ENCODE results near the gene GPR32. TPM values are rescaled to one million over a fixed set of nuclear protein-coding genes. Genes with fewer than 3 reads are reported as not detected.
A peak's percentile ranks its signal among the peaks of the same experiment; 100 is the strongest.

Gene GPR32
- total RNA-seq, 1 donor from 2014 or later, result not detected

DNA sequence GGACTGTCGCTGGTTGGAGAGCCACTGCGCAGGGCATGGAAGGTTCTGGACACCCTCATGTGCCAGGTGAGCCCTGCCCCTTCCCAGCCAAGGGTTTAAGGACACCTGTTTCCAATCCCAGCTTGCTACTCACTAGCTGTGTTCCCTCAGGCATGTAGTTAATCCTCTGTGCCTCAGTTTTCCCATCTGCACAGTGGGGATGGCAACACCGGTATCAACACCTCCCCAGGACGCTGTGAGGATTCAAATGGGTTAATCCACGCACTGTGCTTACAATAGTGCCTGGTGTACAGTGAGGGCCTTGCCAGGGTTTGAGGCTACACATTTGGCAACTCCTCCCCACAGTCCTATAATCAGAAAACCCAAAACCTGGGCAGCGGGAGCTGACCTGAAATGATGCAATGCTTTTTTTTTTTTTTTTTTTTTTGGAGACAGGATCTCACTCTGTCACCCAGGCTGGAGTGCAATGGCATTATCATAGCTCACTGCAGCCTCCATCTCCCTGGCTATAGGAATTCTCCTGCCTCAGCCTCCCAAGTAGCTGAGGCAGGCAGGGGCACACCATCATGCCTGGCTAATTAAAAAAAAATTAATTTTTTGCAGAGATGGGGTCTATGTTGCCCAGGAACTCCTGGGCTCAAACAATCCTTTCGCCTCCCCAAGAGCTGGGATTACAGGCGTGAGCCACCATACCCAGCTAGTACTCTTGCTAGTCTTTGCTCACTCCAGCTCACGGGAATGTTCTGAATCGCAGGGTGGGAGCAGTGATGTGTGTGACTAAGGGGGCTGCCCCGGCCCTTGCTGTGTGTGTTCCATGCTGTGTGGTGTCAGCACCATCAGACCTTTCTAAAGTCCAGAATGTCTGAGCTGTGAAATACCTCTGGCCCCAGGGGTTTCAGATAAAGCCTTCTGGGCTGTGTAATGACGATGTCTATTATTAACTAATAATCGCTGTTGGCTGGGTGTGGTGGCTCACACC is 22.3 kb downstream of the GPR32 start:
- no peak overlapping the region for H3K27ac Mint-ChIP-seq
- no peak for TF ChIP-seq CTCF (IDR thresholded peaks at IDR 0.05; ENCODE audit: unreplicated experiment)
- DNase-seq (ENCODE audit: low spot score, unreplicated experiment), result no peak

DNA sequence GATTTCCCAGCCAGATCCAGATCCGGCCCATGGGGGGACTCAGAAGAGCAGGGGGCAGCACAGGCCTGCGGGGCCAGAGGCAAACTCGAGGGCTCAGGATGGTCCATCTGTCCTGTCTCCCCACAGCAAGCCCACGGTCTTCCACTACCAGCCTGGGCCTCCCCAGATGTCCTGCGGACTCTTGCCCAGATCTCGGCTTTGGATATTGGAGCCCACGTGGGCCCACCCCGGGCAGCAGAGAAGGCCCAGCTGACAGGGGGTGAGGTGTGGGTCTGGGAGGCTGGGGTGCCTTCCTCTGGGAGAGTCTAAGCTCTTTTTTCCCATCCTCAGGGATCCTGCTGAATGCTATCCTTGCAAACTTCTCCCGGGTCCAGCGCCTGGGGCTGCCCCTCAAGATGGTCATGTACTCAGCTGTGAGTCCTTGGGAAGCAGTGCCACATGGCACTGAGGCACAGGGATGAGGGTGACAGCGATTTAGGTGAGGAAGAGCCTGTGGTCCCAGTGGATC is 23.3 kb downstream of the GPR32 start:
- H3K27ac Mint-ChIP-seq, result no peak overlapping the region
- TF ChIP-seq CTCF (IDR thresholded peaks at IDR 0.05; ENCODE audit: unreplicated experiment), result no peak
- peaks cover 4% of the 10 kb centered on the region for H3K4me1 Mint-ChIP-seq (ENCODE audit: low read depth)
- H3K36me3 Mint-ChIP-seq (ENCODE audit: insufficient read depth), result no peaks in the 10 kb centered on the region
- H3K27me3 Mint-ChIP-seq, result peaks cover 4% of the 10 kb centered on the region
- peaks cover 4% of the 10 kb centered on the region for H3K9me3 Mint-ChIP-seq (ENCODE audit: low read depth)
- no peak for DNase-seq (ENCODE audit: low spot score, unreplicated experiment)
- H3K4me3 Mint-ChIP-seq (ENCODE audit: low read depth), result no peak overlapping the region

More for the DNA sequence above, 22.3 kb downstream of the GPR32 start:
- Mint-ChIP-seq H3K9me3 (ENCODE audit: low read depth) (peaks cover 4% of the 10 kb centered on the region), H3K27me3 (peaks cover 9% of the 10 kb centered on the region), H3K36me3 (ENCODE audit: insufficient read depth) (no peaks in the 10 kb centered on the region), H3K4me1 (ENCODE audit: low read depth) (peaks cover 4% of the 10 kb centered on the region), H3K4me3 (ENCODE audit: low read depth) (no peak overlapping the region)

- H3K27me3 Mint-ChIP-seq, result peaks cover 4% of the 10 kb centered on the region
- peaks cover 4% of the 10 kb centered on the region for H3K4me1 Mint-ChIP-seq (ENCODE audit: low read depth)
- H3K27ac Mint-ChIP-seq, result no peak overlapping the region
- H3K36me3 Mint-ChIP-seq (ENCODE audit: insufficient read depth), result no peaks in the 10 kb centered on the region
- no peak for DNase-seq (ENCODE audit: low spot score, unreplicated experiment)
- H3K9me3 Mint-ChIP-seq (ENCODE audit: low read depth), result peaks cover 4% of the 10 kb centered on the region
- H3K4me3 Mint-ChIP-seq (ENCODE audit: low read depth), result no peak overlapping the region
- TF ChIP-seq CTCF (IDR thresholded peaks at IDR 0.05; ENCODE audit: unreplicated experiment), result peak; percentile 38
Measured at GRCh38 chr19:50794074-50794875, 24.0 kb downstream of the GPR32 start.

GRCh38 chr19:50794876-50795663 is 24.8 kb downstream of the GPR32 start:
- no peaks in the 10 kb centered on the region for H3K36me3 Mint-ChIP-seq (ENCODE audit: insufficient read depth)
- peak overlapping the region; percentile 73 for H3K27ac Mint-ChIP-seq
- no peak overlapping the region for H3K4me3 Mint-ChIP-seq (ENCODE audit: low read depth)
- peaks cover 4% of the 10 kb centered on the region for H3K4me1 Mint-ChIP-seq (ENCODE audit: low read depth)
- H3K9me3 Mint-ChIP-seq (ENCODE audit: low read depth), result peaks cover 4% of the 10 kb centered on the region
- TF ChIP-seq CTCF (IDR thresholded peaks at IDR 0.05; ENCODE audit: unreplicated experiment), result peak; percentile 18
- peaks cover 4% of the 10 kb centered on the region for H3K27me3 Mint-ChIP-seq
- DNase-seq (ENCODE audit: low spot score, unreplicated experiment), result no peak
